WERI-Rb-1 (cell line): Measurements from ENCODE around the gene SETD6.

Experiments used
- DNase-seq: peaks from one replicate; pipeline ENCODE4 v3.0.0-alpha.2; 2020
- H3K27ac ChIP-seq: fragments of 250-450 bp; sonication (Bioruptor Pico); 2 replicates; pipeline ENCODE4 v1.5.1; 2020; ENCODE audit warnings: mild to moderate bottlenecking, moderate library complexity
- H3K27me3 ChIP-seq: fragments of 250-450 bp; sonication (Bioruptor Pico); 2 replicates; pipeline ENCODE4 v1.5.1; 2021; ENCODE audit warnings: mild to moderate bottlenecking, low read depth, moderate library complexity; ENCODE audit not compliant: insufficient read depth, severe bottlenecking
- H3K36me3 ChIP-seq: fragments of 250-450 bp; sonication (Bioruptor Pico); 2 replicates; pipeline ENCODE4 v1.5.1; 2020; ENCODE audit warnings: mild to moderate bottlenecking, moderate library complexity
- H3K4me3 ChIP-seq: 2 replicates; pipeline ENCODE4 v1.5.1; 2011; ENCODE audit warnings: low read depth, mild to moderate bottlenecking, control low read depth, low read length
- H3K9me3 ChIP-seq: fragments of 250-450 bp; sonication (Bioruptor Pico); 2 replicates; pipeline ENCODE4 v1.5.1; 2021; ENCODE audit warnings: mild to moderate bottlenecking, moderate library complexity; ENCODE audit not compliant: severe bottlenecking
- CTCF ChIP-seq: IDR thresholded peaks from 2 replicates; pipeline ENCODE4 v1.5.1; 2011; ENCODE audit warnings: low read depth, mild to moderate bottlenecking, control low read depth, inconsistent platforms, low read length

The SETD6 gene

GRCh38 chr16:58495521-58496331, 19.6 kb upstream of the SETD6 start:
- Histone ChIP-seq H3K27ac (no peak overlapping the region), H3K36me3 (no peaks in the 10 kb centered on the region), H3K4me3 (no peak overlapping the region), H3K27me3 (no peaks in the 10 kb centered on the region), H3K9me3 (no peaks in the 10 kb centered on the region)
- TF ChIP-seq CTCF, result no peak
- DNase-seq, result no peak

GRCh38 chr16:58497468-58497867, 17.8 kb upstream of the SETD6 start:
- Histone ChIP-seq H3K4me3 (no peak overlapping the region), H3K9me3 (no peaks in the 10 kb centered on the region), H3K27me3 (no peaks in the 10 kb centered on the region), H3K27ac (no peak overlapping the region), H3K36me3 (no peaks in the 10 kb centered on the region)
- TF ChIP-seq CTCF, result no peak
- DNase-seq, result no peak

GRCh38 chr16:58497935-58498334, 17.4 kb upstream of the SETD6 start:
- H3K9me3 ChIP-seq, result no peaks in the 10 kb centered on the region
- no peak for TF ChIP-seq CTCF
- H3K36me3 ChIP-seq, result no peaks in the 10 kb centered on the region
- H3K27me3 ChIP-seq, result no peaks in the 10 kb centered on the region
- no peak overlapping the region for H3K27ac ChIP-seq
- no peak overlapping the region for H3K4me3 ChIP-seq
- DNase-seq, result no peak

GRCh38 chr16:58498341-58499091, 16.8 kb upstream of the SETD6 start:
- Histone ChIP-seq H3K36me3 (no peaks in the 10 kb centered on the region), H3K27me3 (no peaks in the 10 kb centered on the region), H3K27ac (no peak overlapping the region), H3K9me3 (no peaks in the 10 kb centered on the region), H3K4me3 (no peak overlapping the region)
- no peak for TF ChIP-seq CTCF
- DNase-seq, result no peak

GRCh38 chr16:58499092-58499511, 16.2 kb upstream of the SETD6 start:
- TF ChIP-seq CTCF, result no peak
- Histone ChIP-seq H3K27me3 (no peaks in the 10 kb centered on the region), H3K4me3 (no peak overlapping the region), H3K27ac (no peak overlapping the region), H3K36me3 (no peaks in the 10 kb centered on the region), H3K9me3 (no peaks in the 10 kb centered on the region)
- DNase-seq, result no peak
